HepG2 (cell line): Measurements from ENCODE around the gene PSD. TPM values are rescaled to one million over a fixed set of nuclear protein-coding genes. Genes with fewer than 3 reads are reported as not detected.
A peak's percentile ranks its signal among the peaks of the same experiment; 100 is the strongest.

Source experiments
- CHD4 ChIP-seq: fragments of 200-600 bp; sonication (generic); IDR thresholded peaks from 2 replicates; pipeline ENCODE4 v1.7.0; 2017; ENCODE audit warnings: mild to moderate bottlenecking, low read length, borderline replicate concordance
- FOXP4 ChIP-seq: sonication (generic); formaldehyde crosslinking; IDR thresholded peaks from 2 replicates; pipeline ENCODE4 v1.4.0; 2020; ENCODE audit warnings: missing genetic modification reagents
- MAX ChIP-seq: IDR thresholded peaks from 2 replicates; pipeline ENCODE4 v1.6.1; 2012; ENCODE audit warnings: inconsistent platforms
- SAFB2 ChIP-seq: sonication (generic); formaldehyde crosslinking; IDR thresholded peaks from 2 replicates; pipeline ENCODE4 v1.5.1; 2020; ENCODE audit warnings: missing genetic modification reagents, low read depth, mild to moderate bottlenecking, borderline replicate concordance
- SIN3B ChIP-seq: fragments of 150-350 bp; IDR thresholded peaks from 2 replicates; pipeline ENCODE4 v1.6.1; 2014; ENCODE audit warnings: low read length
- SNAPC4 ChIP-seq: sonication (generic); formaldehyde crosslinking; IDR thresholded peaks from 2 replicates; pipeline ENCODE4 v1.4.0; 2020; ENCODE audit warnings: mild to moderate bottlenecking, missing genetic modification reagents
- ZEB1 ChIP-seq: IDR thresholded peaks from 2 replicates; pipeline ENCODE4 v1.6.1; 2012; ENCODE audit warnings: mild to moderate bottlenecking, low read depth, inconsistent platforms; ENCODE audit not compliant: insufficient replicate concordance
- ZNF280B ChIP-seq: sonication (generic); formaldehyde crosslinking; IDR thresholded peaks from 2 replicates; pipeline ENCODE4 v1.5.0; 2020; ENCODE audit warnings: missing genetic modification reagents, mild to moderate bottlenecking, borderline replicate concordance
- ZNF563 ChIP-seq: sonication (generic); formaldehyde crosslinking; IDR thresholded peaks from 2 replicates; pipeline ENCODE4 v1.8.0; 2022; ENCODE audit warnings: mild to moderate bottlenecking, moderate library complexity, missing genetic modification reagents
- ZNF570 ChIP-seq: sonication (generic); formaldehyde crosslinking; IDR thresholded peaks from 2 replicates; pipeline ENCODE4 v1.4.0; 2020; ENCODE audit warnings: mild to moderate bottlenecking, missing genetic modification reagents, borderline replicate concordance
- ZNF746 ChIP-seq: sonication (generic); formaldehyde crosslinking; IDR thresholded peaks from 2 replicates; pipeline ENCODE4 v1.8.0; 2022; ENCODE audit warnings: mild to moderate bottlenecking, missing genetic modification reagents
- ZNF878 ChIP-seq: sonication (generic); formaldehyde crosslinking; IDR thresholded peaks from 2 replicates; pipeline ENCODE4 v1.8.1; 2023; ENCODE audit warnings: mild to moderate bottlenecking, missing genetic modification reagents, moderate library complexity
- polyA plus RNA-seq, 8 experiments: library from polyadenylated mRNA; depleted of rRNA in 3 of 8; stranded (reverse) in 7 of 8; unstranded in 1 of 8; fragments of >200 nt; fragmentation: Illumina TruSeq in 4 of 8; extraction: Trizol in 4 of 8; gene quantifications; 2 replicates each; pipeline versions ENCODE4 v1.2.1 to v1.2.3, GENCODE V29; 2011 to 2016; ENCODE audit warnings: low read depth in 4 of 8, missing spikeins in 1 of 8, mixed read lengths in 1 of 8; ENCODE audit not compliant: insufficient read depth in 1 of 8
- total RNA-seq, 5 experiments: library from RNA; depleted of rRNA; stranded (reverse); fragments of >200 nt; fragmentation: Illumina TruSeq; extraction: Trizol; gene quantifications; 2 replicates each; pipeline ENCODE4 v1.2.3, GENCODE V29; 2016; ENCODE audit warnings: low read depth in 1 of 5
- TF ChIP-seq, protein P1 (sequence below): IDR thresholded peaks from 2 replicates; pipeline ENCODE4 v1.6.1; 2016; ENCODE audit warnings: low read depth, missing genetic modification reagents, missing compliant biosample characterization

Gene PSD
- total and polyA plus RNA-seq, 2 of the 13 experiments (the other 11 are each of a cell fraction or from before 2014, with no cell fraction given), result 0.35 to 0.58 TPM

- TF ChIP-seq ZNF746, result no peak
- no peak for TF ChIP-seq SNAPC4
- TF ChIP-seq ZNF570 (CRISPR knock-in tag), result no peak
- TF ChIP-seq SAFB2 (CRISPR knock-in tag), result peak; percentile 47; the same call in 1 of the 2 replicates
- TF ChIP-seq MAX, result peak; percentile 35
- TF ChIP-seq ZNF280B, result no peak
- TF ChIP-seq ZNF563 (CRISPR knock-in tag), result no peak
- no peak for TF ChIP-seq ZNF878 (CRISPR knock-in tag)
- no peak for TF ChIP-seq CHD4
- no peak for TF ChIP-seq SIN3B
- no peak for TF ChIP-seq ZEB1
- TF ChIP-seq, protein P1, sequence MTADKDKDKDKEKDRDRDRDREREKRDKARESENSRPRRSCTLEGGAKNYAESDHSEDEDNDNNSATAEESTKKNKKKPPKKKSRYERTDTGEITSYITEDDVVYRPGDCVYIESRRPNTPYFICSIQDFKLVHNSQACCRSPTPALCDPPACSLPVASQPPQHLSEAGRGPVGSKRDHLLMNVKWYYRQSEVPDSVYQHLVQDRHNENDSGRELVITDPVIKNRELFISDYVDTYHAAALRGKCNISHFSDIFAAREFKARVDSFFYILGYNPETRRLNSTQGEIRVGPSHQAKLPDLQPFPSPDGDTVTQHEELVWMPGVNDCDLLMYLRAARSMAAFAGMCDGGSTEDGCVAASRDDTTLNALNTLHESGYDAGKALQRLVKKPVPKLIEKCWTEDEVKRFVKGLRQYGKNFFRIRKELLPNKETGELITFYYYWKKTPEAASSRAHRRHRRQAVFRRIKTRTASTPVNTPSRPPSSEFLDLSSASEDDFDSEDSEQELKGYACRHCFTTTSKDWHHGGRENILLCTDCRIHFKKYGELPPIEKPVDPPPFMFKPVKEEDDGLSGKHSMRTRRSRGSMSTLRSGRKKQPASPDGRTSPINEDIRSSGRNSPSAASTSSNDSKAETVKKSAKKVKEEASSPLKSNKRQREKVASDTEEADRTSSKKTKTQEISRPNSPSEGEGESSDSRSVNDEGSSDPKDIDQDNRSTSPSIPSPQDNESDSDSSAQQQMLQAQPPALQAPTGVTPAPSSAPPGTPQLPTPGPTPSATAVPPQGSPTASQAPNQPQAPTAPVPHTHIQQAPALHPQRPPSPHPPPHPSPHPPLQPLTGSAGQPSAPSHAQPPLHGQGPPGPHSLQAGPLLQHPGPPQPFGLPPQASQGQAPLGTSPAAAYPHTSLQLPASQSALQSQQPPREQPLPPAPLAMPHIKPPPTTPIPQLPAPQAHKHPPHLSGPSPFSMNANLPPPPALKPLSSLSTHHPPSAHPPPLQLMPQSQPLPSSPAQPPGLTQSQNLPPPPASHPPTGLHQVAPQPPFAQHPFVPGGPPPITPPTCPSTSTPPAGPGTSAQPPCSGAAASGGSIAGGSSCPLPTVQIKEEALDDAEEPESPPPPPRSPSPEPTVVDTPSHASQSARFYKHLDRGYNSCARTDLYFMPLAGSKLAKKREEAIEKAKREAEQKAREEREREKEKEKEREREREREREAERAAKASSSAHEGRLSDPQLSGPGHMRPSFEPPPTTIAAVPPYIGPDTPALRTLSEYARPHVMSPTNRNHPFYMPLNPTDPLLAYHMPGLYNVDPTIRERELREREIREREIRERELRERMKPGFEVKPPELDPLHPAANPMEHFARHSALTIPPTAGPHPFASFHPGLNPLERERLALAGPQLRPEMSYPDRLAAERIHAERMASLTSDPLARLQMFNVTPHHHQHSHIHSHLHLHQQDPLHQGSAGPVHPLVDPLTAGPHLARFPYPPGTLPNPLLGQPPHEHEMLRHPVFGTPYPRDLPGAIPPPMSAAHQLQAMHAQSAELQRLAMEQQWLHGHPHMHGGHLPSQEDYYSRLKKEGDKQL, result no peak
- peak; percentile 32; the same call in 1 of the 2 replicates for TF ChIP-seq FOXP4 (CRISPR knock-in tag)
These were observed 940 bp upstream of the PSD start (continued) for GRCh38 chr10:102419269-102420180.
